NCI-H774 (cell line): ENCODE results near the gene LY6G5B.

ENCODE experiments used
- DNase-seq: peaks from one replicate; lab custom pipeline; 2025; lab: John Stamatoyannopoulos, UW

The LY6G5B gene

DNA sequence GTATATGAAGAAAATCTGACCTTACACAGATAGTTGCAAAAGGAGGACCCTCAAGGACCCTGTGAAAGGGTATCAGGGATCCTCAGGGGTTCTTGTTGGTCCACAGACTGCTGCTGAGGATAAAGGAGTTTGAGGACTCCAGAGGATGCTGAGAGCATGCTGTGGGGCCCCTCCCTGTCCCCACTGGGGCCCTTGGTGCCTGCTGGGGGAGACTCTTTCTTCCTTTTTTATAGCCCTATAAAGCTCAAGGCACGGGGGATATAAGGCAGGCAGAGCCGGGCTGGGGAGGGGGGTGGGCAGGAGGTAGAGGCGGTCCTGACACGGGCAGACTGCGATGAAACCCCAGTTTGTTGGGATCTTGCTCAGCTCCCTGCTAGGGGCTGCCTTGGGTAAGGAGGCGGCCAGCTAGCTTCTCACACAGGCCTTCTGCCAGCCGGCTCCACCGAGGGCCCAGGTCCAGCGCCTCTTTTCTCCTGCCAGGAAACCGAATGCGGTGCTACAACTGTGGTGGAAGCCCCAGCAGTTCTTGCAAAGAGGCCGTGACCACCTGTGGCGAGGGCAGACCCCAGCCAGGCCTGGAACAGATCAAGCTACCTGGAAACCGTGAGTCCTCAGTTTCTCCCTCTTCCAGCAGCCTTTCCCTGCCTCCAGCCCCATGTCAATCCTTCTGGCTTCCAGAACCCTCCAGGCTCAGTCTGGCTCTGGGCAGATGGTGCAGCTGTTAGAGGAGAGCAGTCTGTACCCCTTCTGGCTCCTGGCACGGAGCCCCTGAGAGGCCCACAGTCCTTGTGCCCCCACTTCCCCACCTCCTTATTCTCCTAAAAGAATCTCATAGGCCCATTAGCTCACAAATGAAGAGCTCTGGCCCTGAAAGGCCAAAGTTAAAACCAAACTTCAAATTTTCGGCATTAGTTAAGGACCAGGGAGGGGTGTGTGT lies 45.5 kb downstream of the LY6G5B start, which contains the start of gene LY6G6D:
Gene LY6G6D (plus strand): TSS at position 327 of the 937 bp plus-strand sequence. CDS start 8 bp downstream, at position 335.
- no peak for DNase-seq

DNA sequence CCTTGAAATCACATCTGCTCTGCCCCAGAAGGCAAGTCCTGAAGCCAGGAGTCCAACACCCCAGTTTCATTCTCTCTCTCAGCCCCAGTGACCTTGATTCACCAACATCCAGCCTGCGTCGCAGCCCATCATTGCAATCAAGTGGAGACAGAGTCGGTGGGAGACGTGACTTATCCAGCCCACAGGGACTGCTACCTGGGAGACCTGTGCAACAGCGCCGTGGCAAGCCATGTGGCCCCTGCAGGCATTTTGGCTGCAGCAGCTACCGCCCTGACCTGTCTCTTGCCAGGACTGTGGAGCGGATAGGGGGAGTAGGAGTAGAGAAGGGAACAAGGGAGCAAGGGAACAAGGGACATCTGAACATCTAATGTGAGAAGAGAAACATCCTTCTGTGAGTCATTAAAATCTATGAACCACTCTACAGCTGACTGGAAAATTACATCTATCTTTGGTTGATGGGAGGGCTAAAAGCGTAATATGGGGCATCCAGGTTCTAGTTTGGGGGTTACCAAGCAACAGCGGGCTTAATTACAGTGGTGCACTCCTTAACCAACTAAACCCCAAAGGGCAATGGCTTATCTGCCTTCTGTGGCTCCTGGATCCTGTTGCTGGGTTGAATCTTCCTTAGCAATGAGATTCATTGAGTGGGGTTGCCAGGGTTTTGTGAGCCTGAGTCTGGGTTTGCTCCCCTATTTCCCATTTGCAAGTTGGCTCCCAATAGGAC lies 47.9 kb downstream of the LY6G5B start:
- DNase-seq: no peak

DNA sequence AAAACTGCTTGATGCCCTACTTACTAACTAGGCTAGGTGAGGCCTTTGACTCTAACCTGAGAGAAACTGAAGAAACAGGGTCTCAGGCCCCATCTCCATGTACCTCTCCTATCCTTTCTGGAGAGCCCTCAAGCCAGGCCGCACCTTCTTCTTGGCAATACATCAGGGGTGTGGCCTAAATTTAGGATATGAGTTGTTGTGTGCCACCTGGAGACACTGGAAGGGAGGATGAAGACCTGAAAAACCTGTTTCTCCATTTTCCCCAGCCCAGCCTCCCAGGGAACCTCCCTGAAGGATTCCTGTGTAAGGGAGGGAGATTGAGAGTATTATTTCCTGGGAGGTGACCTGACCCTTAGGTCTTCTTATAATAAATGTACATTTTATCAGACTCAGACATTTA lies 48.5 kb downstream of the LY6G5B start:
- DNase-seq: no peak

DNA sequence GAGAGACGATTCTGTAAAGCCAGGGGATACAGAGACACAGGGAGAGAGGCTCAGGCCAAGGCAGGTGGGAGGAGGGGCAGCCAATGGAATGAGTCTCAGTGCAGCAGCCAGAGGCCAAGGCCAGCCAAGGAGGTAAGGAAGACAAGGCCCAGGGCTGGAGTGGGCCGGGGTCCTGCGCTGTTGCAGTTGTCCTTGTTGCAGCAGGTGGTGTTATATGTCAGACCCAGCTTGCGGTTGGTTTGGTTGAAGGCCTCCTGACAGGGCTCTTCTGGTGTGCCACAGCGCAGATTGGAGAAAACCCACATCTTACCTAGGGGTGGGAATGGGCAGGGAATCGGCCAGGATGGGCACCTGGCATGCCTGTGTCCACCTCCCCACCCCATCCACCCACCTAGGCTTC lies 49.2 kb downstream of the LY6G5B start:
- DNase-seq: no peak

DNA sequence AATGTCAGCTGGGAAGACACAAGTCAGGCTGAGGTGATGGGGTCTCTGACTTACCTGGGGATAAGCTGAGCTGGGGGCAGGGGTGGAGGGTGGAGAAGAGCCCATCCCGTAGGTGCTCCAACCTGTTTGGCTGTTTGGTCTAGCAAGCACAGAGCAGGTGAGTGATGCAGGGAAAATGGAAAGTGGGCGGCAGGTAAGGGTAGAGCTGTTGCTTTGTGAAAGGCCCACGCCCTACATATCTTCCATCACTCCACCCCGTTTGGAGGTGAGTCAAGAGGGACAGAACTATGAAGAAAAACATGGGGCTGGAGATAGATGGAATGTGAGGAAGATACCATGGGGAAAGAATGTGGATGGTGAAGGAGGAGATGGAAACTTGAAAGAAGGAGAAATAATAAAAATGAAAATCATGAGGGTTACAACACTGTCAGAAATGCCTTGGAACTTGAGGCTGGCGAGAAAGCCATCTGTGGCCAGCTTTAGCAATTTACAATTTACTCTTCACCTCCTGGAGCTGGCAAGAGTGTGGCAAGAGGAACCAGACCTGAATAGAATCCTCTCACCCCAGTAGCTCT lies 50.5 kb downstream of the LY6G5B start:
- DNase-seq: no peak

DNA sequence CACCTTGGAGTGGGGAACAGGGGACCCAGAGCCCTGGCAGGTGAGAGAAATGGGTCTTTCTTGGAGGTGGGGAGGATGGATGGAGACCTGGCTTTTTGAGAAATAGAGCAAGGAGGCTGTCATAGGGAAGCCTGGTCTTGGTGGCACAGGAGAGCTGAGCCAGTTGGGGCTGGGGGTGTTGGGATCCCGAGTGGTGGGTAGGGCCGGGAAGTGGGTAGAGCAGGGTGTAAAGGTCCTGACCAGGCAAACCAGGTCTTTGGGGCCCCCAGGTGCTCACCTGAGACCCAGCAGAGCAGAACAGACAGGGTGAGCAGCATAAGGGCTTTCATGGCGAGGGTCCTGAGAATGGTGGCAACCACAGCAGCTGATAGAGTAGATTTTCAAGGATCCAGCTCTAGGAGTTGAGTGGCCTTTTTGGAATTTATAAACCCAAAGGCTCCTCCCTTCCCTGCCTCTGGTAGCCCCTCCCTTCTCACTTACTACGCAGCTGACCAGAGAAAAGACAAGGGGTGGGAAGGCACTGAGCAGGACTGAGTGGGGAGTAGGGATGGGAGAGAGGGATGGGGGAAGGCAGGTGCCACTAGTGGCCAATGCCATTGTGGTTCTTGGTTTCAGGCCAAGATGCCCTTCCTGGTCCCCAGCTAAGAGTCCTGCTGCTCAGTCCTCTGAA lies 51.7 kb downstream of the LY6G5B start, which contains the start of gene LY6G6C:
Gene LY6G6C (minus strand): TSS at position 396 of the 670 bp plus-strand sequence. CDS start 67 bp downstream, at position 329.
- no peak for DNase-seq

DNA sequence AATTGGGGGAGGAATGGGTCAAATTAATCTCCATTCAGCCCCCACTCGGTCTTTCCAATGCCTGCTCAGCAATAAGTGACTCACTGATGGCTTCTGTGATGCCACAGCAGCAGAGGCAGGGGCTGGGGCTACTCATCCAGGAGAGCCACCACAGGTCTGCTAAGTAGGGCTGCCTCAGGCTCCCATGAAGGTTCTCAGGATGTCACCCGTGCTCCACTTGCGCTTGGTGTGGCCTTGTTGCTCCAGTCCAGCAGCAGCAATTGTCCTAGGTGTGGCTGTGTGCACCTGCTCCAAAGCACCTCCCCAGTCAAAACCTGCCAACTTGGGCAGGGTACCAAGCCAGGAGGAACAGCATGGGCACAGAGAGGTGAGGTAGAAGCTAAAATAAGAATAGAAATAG lies 52.4 kb downstream of the LY6G5B start:
- DNase-seq: no peak
